ENCODE measurements around the gene RNF113A. TPM values are rescaled to one million over a fixed set of nuclear protein-coding genes. Genes with fewer than 3 reads are reported as not detected.
A peak's percentile ranks its signal among the peaks of the same experiment; 100 is the strongest.
"Not testable (repeated sequence)": the region's sequence is repeated elsewhere in the genome, so short reads cannot be mapped to it uniquely, and the experiment has no call there.

The RNF113A gene
- total RNA-seq, 1 donor from 2014 or later = 8.8 TPM

GRCh38 chrX:119852382-119853353, 18.9 kb downstream of the RNF113A start, which contains the start of gene UPF3B:
UPF3B (minus strand) TSS chrX:119852963; CDS start chrX:119852928, 35 bp downstream.
- ATAC-seq (peak; percentile 97), DNase-seq (ENCODE audit: low spot score) (peak; percentile 95)
- intact Hi-C loops (cut with DNase I) = no loop called here

GRCh38 chrX:119833905-119834304, 37.6 kb downstream of the RNF113A start:
- intact Hi-C loops (cut with DNase I) = no loop called here
- DNase-seq (ENCODE audit: low spot score) (no peak), ATAC-seq (no peak)

GRCh38 chrX:119828446-119828845, 43.1 kb downstream of the RNF113A start:
- intact Hi-C loops (cut with DNase I) = no loop called here
- no peak for DNase-seq (ENCODE audit: low spot score)
- no peak for ATAC-seq

- ATAC-seq (peak; percentile 80), DNase-seq (ENCODE audit: low spot score) (no peak)
- intact Hi-C loops (cut with DNase I) = no loop called here
Observed at GRCh38 chrX:119826399-119826959, 45.1 kb downstream of the RNF113A start.

GRCh38 chrX:119824221-119824620, 47.3 kb downstream of the RNF113A start:
- intact Hi-C loops (cut with DNase I); ATAC-seq; DNase-seq (ENCODE audit: low spot score): not testable (repeated sequence)

- ATAC-seq; intact Hi-C loops (cut with DNase I); DNase-seq (ENCODE audit: low spot score): not testable (repeated sequence)
Observed at GRCh38 chrX:119821703-119822102, 49.8 kb downstream of the RNF113A start.

Other genes starting within 250 kb of the RNF113A start
- 33.0 TPM for gene SEPTIN6, start 178.6 kb downstream of the RNF113A start, total RNA-seq
- gene SOWAHD, start 113.1 kb downstream of the RNF113A start, total RNA-seq = 0.53 TPM
- gene RPL39, start 80.1 kb downstream of the RNF113A start, total RNA-seq = 1,230 TPM
- gene UPF3B, start 18.8 kb downstream of the RNF113A start, total RNA-seq = 11.0 TPM
- gene NDUFA1, start 99 bp upstream of the RNF113A start, total RNA-seq = 57.5 TPM
- not detected for gene AKAP14, start 24.2 kb upstream of the RNF113A start, total RNA-seq
- gene NKAP, start 72.0 kb upstream of the RNF113A start, total RNA-seq = 9.6 TPM
- gene RHOXF2B, start 206.0 kb upstream of the RNF113A start, total RNA-seq = not detected
- 0.67 TPM for gene RHOXF1, start 244.2 kb upstream of the RNF113A start, total RNA-seq